ENCODE measurements around the gene TMEM266.

Gene TMEM266

DNA sequence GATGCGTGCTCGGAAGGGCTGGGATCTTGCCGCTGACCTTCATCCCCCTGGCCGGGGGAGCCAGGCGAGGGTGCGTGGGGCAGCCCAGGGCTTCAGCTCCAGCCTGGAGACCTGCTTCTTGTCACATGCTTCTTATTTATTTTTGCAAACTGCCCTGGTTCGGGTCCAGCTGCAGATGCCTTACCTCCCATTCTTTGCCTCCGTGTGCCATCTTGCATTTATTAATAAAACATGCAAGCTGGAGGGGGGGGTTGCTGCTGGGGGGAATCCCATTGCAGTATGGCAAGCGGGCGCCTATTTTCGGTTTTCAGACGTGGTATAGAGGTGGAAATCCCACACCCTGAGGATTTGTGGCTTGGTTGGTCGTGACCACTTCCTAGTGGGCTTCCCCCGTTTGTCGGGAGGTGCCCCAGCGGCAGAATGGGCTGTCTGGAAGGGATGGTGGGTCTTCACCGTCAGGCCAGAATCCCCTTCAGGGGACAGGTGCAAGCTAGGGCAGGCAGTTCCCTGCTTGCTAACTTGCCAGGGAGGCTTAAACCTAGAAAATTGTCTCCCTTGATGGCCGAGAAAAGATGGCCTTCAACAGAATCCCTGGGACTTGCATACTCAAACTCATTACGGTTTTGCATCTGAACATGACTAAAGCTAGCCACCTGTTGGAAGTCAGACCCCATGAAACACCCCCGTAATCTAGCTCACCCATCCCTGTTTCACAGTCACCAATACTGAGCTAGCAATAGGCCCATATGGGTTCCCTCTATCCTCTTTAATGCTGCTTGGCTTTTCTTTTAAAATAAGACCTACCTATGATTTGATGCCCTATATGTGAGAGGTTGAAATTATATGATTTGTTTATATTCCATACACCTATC, 569 bp downstream of the TMEM266 start:
- peaks cover 23% of the 10 kb centered on the region for H3K4me1 ChIP-seq (ENCODE audit: low read length)
- H3K27me3 ChIP-seq (replicated peaks; ENCODE audit: insufficient read depth, low read length) = 0 out of 2 replicates have a peak, but pooled peaks cover 12% of the 10 kb centered on the region
- no peaks in the 10 kb centered on the region for H3K36me3 ChIP-seq (replicated peaks; ENCODE audit: insufficient read depth, low read length)
- H3K79me2 ChIP-seq (ENCODE audit: low read length) = no peaks in the 10 kb centered on the region
- no peaks in the 10 kb centered on the region for H4K20me1 ChIP-seq (ENCODE audit: insufficient read depth, low read length)
- peaks cover 42% of the 10 kb centered on the region for H3F3A ChIP-seq (ENCODE audit: insufficient read depth, low read length)
- TF ChIP-seq EZH2 (optimal IDR thresholded peaks at IDR 0.05; ENCODE audit: low read depth, low read length) (no peak), EZH2phosphoT487 (IDR thresholded peaks at IDR 0.05; ENCODE audit: low read length) (no peak), CTCF (IDR thresholded peaks at IDR 0.05; ENCODE audit: low read length) (no peak)
- no peak overlapping the region for H3K27ac ChIP-seq (ENCODE audit: low read length)
- H3K9me2 ChIP-seq (replicated peaks; ENCODE audit: insufficient read depth, low read length) = no peaks in the 10 kb centered on the region
- H3K9me3 ChIP-seq (replicated peaks; ENCODE audit: insufficient read depth, low read length) = no peaks in the 10 kb centered on the region
- peak; percentile 30 for DNase-seq
- H3K9ac ChIP-seq (ENCODE audit: low read length) = no peak overlapping the region; the same call in 1 of the 2 replicates
- H2AFZ ChIP-seq (ENCODE audit: low read length) = peak overlapping the region; percentile 74
- H3K4me3 ChIP-seq (ENCODE audit: low read length) = peak overlapping the region; percentile 70
- peak overlapping the region; percentile 75 for H3K4me2 ChIP-seq (ENCODE audit: low read depth, low read length)

DNA sequence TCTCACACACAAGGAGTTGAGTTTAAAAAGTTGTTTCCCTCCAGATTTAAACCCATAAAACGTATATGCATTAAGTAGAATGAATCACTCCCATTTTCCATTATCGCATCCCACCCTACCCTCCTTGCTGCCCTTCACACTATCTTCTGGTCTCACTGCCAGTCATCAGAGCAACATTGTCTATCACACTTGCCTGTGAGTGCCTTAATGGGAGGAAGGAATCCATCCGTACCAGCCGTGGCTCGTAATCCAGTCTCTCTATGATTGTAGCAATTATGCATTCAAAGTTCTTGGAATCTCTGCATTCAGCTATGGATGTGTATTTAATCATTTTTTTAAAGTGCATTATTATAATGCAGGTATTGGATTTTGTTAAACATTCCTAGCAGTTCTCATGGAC, 1.9 kb downstream of the TMEM266 start:
- H4K20me1 ChIP-seq (ENCODE audit: insufficient read depth, low read length) = no peaks in the 10 kb centered on the region
- no peak for TF ChIP-seq CTCF (IDR thresholded peaks at IDR 0.05; ENCODE audit: low read length)
- TF ChIP-seq EZH2 (optimal IDR thresholded peaks at IDR 0.05; ENCODE audit: low read depth, low read length) = no peak
- no peak for TF ChIP-seq EZH2phosphoT487 (IDR thresholded peaks at IDR 0.05; ENCODE audit: low read length)
- H3K27ac ChIP-seq (ENCODE audit: low read length) = no peak overlapping the region
- H3K9me3 ChIP-seq (replicated peaks; ENCODE audit: insufficient read depth, low read length) = no peaks in the 10 kb centered on the region
- peaks cover 19% of the 10 kb centered on the region for H3K4me1 ChIP-seq (ENCODE audit: low read length)
- H3K9ac ChIP-seq (ENCODE audit: low read length) = no peak overlapping the region
- no peak for DNase-seq
- no peaks in the 10 kb centered on the region for H3K79me2 ChIP-seq (ENCODE audit: low read length)
- 0 out of 2 replicates have a peak, but pooled peaks cover 12% of the 10 kb centered on the region for H3K27me3 ChIP-seq (replicated peaks; ENCODE audit: insufficient read depth, low read length)
- H3K9me2 ChIP-seq (replicated peaks; ENCODE audit: insufficient read depth, low read length) = no peaks in the 10 kb centered on the region
- no peaks in the 10 kb centered on the region for H3K36me3 ChIP-seq (replicated peaks; ENCODE audit: insufficient read depth, low read length)
- H3K4me2 ChIP-seq (ENCODE audit: low read depth, low read length) = no peak overlapping the region
- no peak overlapping the region for H2AFZ ChIP-seq (ENCODE audit: low read length)
- H3K4me3 ChIP-seq (ENCODE audit: low read length) = no peak overlapping the region
- H3F3A ChIP-seq (ENCODE audit: insufficient read depth, low read length) = peaks cover 35% of the 10 kb centered on the region

GRCh38 chr15:76062286-76062685, 2.5 kb downstream of the TMEM266 start:
- no peak overlapping the region for H3K4me3 ChIP-seq (ENCODE audit: low read length)
- peaks cover 29% of the 10 kb centered on the region for H3F3A ChIP-seq (ENCODE audit: insufficient read depth, low read length)
- H3K9me2 ChIP-seq (replicated peaks; ENCODE audit: insufficient read depth, low read length) = no peaks in the 10 kb centered on the region
- H3K27me3 ChIP-seq (replicated peaks; ENCODE audit: insufficient read depth, low read length) = 0 out of 2 replicates have a peak, but pooled peaks cover 12% of the 10 kb centered on the region
- H3K27ac ChIP-seq (ENCODE audit: low read length) = no peak overlapping the region
- H3K9ac ChIP-seq (ENCODE audit: low read length) = no peak overlapping the region
- no peaks in the 10 kb centered on the region for H3K79me2 ChIP-seq (ENCODE audit: low read length)
- no peak overlapping the region for H2AFZ ChIP-seq (ENCODE audit: low read length)
- no peak overlapping the region for H3K4me2 ChIP-seq (ENCODE audit: low read depth, low read length)
- no peak for DNase-seq
- H3K9me3 ChIP-seq (replicated peaks; ENCODE audit: insufficient read depth, low read length) = no peaks in the 10 kb centered on the region
- peaks cover 18% of the 10 kb centered on the region for H3K4me1 ChIP-seq (ENCODE audit: low read length)
- no peaks in the 10 kb centered on the region for H4K20me1 ChIP-seq (ENCODE audit: insufficient read depth, low read length)
- no peaks in the 10 kb centered on the region for H3K36me3 ChIP-seq (replicated peaks; ENCODE audit: insufficient read depth, low read length)
- no peak for TF ChIP-seq EZH2phosphoT487 (IDR thresholded peaks at IDR 0.05; ENCODE audit: low read length)
- no peak for TF ChIP-seq EZH2 (optimal IDR thresholded peaks at IDR 0.05; ENCODE audit: low read depth, low read length)
- no peak for TF ChIP-seq CTCF (IDR thresholded peaks at IDR 0.05; ENCODE audit: low read length)

Data from MM.1S (cell line).